ENCODE measurements around the gene CDKN1B.

The CDKN1B gene

GRCh38 chr12:12731785-12732184 is 14.6 kb downstream of the CDKN1B start:
- no peak overlapping the region for H3K4me2 ChIP-seq
- TF ChIP-seq CTCF (conservative IDR thresholded peaks at IDR 0.05; ENCODE audit: low read depth, low read length): no peak
- no peak overlapping the region for H3K27ac ChIP-seq
- no peaks in the 10 kb centered on the region for H4K20me1 ChIP-seq (ENCODE audit: insufficient read depth)
- H3K36me3 ChIP-seq (ENCODE audit: insufficient read depth): no peaks in the 10 kb centered on the region
- H2AFZ ChIP-seq (ENCODE audit: low read depth): no peak overlapping the region
- H3K9ac ChIP-seq: no peak overlapping the region
- H3K27me3 ChIP-seq (ENCODE audit: insufficient read depth, low read depth): no peaks in the 10 kb centered on the region
- H3K79me2 ChIP-seq (ENCODE audit: insufficient read depth, low read depth): peaks cover 58% of the 10 kb centered on the region
- no peak overlapping the region for H3K4me3 ChIP-seq (IDR thresholded peaks at IDR 0.05; ENCODE audit: insufficient read depth, low read depth, low read length)
- peaks cover 61% of the 10 kb centered on the region for H3K4me1 ChIP-seq (ENCODE audit: low read depth, poor library complexity, severe bottlenecking)

GRCh38 chr12:12733118-12733517 is 15.9 kb downstream of the CDKN1B start:
- Histone ChIP-seq H2AFZ (ENCODE audit: low read depth) (no peak overlapping the region), H4K20me1 (ENCODE audit: insufficient read depth) (no peaks in the 10 kb centered on the region), H3K4me2 (no peak overlapping the region), H3K4me1 (ENCODE audit: low read depth, poor library complexity, severe bottlenecking) (peaks cover 53% of the 10 kb centered on the region), H3K27ac (no peak overlapping the region), H3K27me3 (ENCODE audit: insufficient read depth, low read depth) (no peaks in the 10 kb centered on the region), H3K36me3 (ENCODE audit: insufficient read depth) (no peaks in the 10 kb centered on the region), H3K4me3 (IDR thresholded peaks at IDR 0.05; ENCODE audit: insufficient read depth, low read depth, low read length) (no peak overlapping the region), H3K79me2 (ENCODE audit: insufficient read depth, low read depth) (peaks cover 51% of the 10 kb centered on the region), H3K9ac (no peak overlapping the region)
- TF ChIP-seq CTCF (conservative IDR thresholded peaks at IDR 0.05; ENCODE audit: low read depth, low read length): no peak

GRCh38 chr12:12734054-12734453 is 16.9 kb downstream of the CDKN1B start:
- H3K27me3 ChIP-seq (ENCODE audit: insufficient read depth, low read depth): no peaks in the 10 kb centered on the region
- peaks cover 44% of the 10 kb centered on the region for H3K4me1 ChIP-seq (ENCODE audit: low read depth, poor library complexity, severe bottlenecking)
- no peaks in the 10 kb centered on the region for H3K36me3 ChIP-seq (ENCODE audit: insufficient read depth)
- H3K27ac ChIP-seq: no peak overlapping the region
- no peak for TF ChIP-seq CTCF (conservative IDR thresholded peaks at IDR 0.05; ENCODE audit: low read depth, low read length)
- no peak overlapping the region for H3K9ac ChIP-seq
- H2AFZ ChIP-seq (ENCODE audit: low read depth): no peak overlapping the region
- H4K20me1 ChIP-seq (ENCODE audit: insufficient read depth): no peaks in the 10 kb centered on the region
- H3K79me2 ChIP-seq (ENCODE audit: insufficient read depth, low read depth): peaks cover 47% of the 10 kb centered on the region
- H3K4me2 ChIP-seq: no peak overlapping the region
- no peak overlapping the region for H3K4me3 ChIP-seq (IDR thresholded peaks at IDR 0.05; ENCODE audit: insufficient read depth, low read depth, low read length)

- no peaks in the 10 kb centered on the region for H4K20me1 ChIP-seq (ENCODE audit: insufficient read depth)
- no peak overlapping the region for H3K4me2 ChIP-seq
- peaks cover 39% of the 10 kb centered on the region for H3K4me1 ChIP-seq (ENCODE audit: low read depth, poor library complexity, severe bottlenecking)
- peaks cover 47% of the 10 kb centered on the region for H3K79me2 ChIP-seq (ENCODE audit: insufficient read depth, low read depth)
- TF ChIP-seq CTCF (conservative IDR thresholded peaks at IDR 0.05; ENCODE audit: low read depth, low read length): no peak
- no peak overlapping the region for H3K27ac ChIP-seq
- no peaks in the 10 kb centered on the region for H3K27me3 ChIP-seq (ENCODE audit: insufficient read depth, low read depth)
- no peak overlapping the region for H3K9ac ChIP-seq
- no peak overlapping the region for H3K4me3 ChIP-seq (IDR thresholded peaks at IDR 0.05; ENCODE audit: insufficient read depth, low read depth, low read length)
- H3K36me3 ChIP-seq (ENCODE audit: insufficient read depth): no peaks in the 10 kb centered on the region
- no peak overlapping the region for H2AFZ ChIP-seq (ENCODE audit: low read depth)
Measured at GRCh38 chr12:12734561-12735071, 17.4 kb downstream of the CDKN1B start.
